ENCODE results near the gene CHPT1.
"Not testable (repeated sequence)": the region's sequence is repeated elsewhere in the genome, so short reads cannot be mapped to it uniquely, and the experiment has no call there.

The CHPT1 gene

DNA sequence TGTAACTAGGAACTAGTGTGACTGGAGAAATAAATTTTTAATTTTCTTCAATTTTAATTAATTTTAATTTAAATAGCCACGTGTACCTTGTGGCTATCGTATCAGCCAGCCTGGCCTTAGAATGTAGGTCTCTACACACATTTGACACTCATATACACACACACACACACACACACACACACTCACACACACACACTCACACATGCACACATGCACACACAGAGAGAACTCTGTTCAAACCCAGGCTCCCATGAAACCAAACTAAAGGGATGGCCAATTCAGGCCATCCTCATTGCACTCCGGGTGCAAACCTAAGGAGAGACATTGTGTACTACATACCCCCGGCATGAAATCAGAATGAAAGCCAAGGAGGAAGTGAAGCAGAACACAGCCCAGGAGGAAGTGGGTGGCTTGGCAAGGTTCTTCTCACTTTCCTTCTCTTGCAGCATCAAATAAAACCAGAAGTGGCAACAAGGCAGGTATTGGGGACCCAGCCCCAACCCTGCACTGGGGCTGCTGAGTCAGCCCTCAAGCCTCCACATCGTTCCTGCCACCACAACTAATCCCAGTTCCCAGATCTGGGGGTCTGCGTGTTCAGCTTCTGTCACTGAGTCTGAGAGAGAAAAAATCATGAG is 26.2 kb upstream of the CHPT1 start:
- FAIRE-seq (no peak), DNase-seq (ENCODE audit: insufficient read length, low spot score) (no peak)
- TF ChIP-seq, protein P1, sequence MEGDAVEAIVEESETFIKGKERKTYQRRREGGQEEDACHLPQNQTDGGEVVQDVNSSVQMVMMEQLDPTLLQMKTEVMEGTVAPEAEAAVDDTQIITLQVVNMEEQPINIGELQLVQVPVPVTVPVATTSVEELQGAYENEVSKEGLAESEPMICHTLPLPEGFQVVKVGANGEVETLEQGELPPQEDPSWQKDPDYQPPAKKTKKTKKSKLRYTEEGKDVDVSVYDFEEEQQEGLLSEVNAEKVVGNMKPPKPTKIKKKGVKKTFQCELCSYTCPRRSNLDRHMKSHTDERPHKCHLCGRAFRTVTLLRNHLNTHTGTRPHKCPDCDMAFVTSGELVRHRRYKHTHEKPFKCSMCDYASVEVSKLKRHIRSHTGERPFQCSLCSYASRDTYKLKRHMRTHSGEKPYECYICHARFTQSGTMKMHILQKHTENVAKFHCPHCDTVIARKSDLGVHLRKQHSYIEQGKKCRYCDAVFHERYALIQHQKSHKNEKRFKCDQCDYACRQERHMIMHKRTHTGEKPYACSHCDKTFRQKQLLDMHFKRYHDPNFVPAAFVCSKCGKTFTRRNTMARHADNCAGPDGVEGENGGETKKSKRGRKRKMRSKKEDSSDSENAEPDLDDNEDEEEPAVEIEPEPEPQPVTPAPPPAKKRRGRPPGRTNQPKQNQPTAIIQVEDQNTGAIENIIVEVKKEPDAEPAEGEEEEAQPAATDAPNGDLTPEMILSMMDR (IDR thresholded peaks at IDR 0.05; ENCODE audit: insufficient read depth, missing control alignments) = no peak

DNA sequence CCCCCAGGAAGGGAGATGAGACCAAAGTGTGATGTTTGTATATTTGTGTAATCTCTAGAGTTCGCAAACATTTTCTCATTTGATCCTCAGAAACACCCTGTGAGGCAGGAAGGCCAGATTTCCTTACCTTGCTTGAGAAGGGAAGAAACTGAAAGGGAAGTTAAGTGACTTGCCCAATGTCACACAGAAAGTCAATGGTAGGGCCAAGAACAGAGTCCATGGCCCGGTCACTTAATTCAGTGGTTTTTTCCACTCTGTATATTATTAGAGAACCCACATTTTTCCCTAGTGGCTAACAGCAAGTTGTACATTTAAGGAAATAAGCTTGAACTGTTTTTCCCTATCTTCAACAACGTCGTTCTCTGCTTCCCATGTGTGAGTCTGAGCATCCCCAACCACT is 25.6 kb upstream of the CHPT1 start:
- TF ChIP-seq, protein P1 (IDR thresholded peaks at IDR 0.05; ENCODE audit: insufficient read depth, missing control alignments) = no peak
- no peak for DNase-seq (ENCODE audit: insufficient read length, low spot score)
- no peak for FAIRE-seq

DNA sequence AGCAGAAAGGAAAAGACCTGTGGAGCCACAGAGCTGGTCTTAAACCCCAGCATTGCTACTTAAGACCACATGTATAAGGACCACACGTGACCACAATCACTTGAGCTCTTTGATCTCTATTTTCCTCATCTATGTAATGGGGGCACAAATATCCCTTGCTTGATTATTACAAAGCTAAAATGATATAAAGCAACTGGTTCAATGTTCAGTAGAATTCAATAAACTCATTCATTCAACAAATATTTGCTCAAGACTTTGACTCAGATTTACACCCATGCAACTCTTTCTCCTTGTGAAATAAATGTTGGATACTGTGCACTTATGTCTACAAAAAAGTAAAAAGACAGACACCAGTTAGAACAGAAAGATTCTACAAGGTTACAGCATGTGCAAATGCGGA is 21.9 kb upstream of the CHPT1 start:
- TF ChIP-seq, protein P1 (IDR thresholded peaks at IDR 0.05; ENCODE audit: insufficient read depth, missing control alignments) = no peak
- no peak for FAIRE-seq
- no peak for DNase-seq (ENCODE audit: insufficient read length, low spot score)

DNA sequence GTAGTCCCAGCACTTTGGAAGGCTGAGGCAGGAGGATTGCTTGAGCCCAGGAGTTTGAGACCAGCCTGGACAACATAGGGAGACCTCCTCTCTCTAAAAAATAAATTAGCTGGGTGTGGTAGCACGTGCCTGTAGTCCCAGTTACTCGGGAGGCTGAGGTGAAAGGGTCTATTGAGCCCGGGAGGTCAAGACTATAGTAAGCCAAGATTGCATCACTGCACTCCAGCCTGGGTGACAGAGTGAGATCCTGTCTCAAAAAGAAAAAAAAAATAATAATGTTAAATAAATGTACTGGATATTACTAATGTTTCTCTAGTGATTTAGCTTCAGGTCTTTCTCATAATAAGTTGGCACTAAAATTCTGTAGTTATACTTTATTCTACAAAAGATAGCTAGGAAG is 20.9 kb upstream of the CHPT1 start:
- not testable (repeated sequence) for FAIRE-seq; DNase-seq (ENCODE audit: insufficient read length, low spot score)

DNA sequence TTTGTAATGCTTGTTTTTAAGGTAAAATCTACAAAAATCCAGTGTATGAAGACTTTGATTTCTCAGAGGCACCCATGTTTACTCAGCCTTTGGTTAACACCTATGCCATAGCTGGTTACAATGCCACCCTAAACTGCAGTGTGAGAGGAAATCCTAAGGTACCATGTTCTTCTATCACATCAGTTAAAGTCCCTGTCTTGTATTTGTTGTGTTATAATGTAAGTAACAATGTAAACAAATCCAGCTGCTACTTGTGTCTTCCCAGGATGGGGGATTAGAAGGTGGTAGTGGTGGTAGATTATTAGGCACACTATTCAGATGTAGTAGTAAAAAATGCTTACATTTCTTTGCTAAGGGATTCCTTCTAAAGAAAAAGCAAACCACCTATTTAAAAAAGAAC is 19.4 kb upstream of the CHPT1 start:
- DNase-seq (ENCODE audit: insufficient read length, low spot score) = no peak
- no peak for FAIRE-seq
- TF ChIP-seq, protein P1 (IDR thresholded peaks at IDR 0.05; ENCODE audit: insufficient read depth, missing control alignments) = no peak

DNA sequence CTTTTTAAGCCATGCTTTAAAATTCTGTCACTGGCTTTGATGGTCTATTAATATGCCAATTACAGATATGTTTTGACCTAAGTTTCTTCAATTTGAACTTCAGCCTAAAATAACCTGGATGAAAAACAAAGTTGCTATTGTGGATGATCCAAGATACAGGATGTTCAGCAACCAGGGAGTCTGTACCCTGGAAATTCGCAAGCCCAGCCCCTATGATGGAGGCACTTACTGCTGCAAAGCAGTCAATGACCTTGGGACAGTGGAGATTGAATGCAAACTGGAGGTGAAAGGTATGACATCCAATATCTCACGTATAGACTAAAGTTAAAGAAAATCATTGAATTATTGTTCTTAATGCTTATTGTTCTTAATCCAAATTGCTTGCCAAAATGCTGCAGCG is 17.2 kb upstream of the CHPT1 start:
- no peak for DNase-seq (ENCODE audit: insufficient read length, low spot score)
- no peak for FAIRE-seq
- TF ChIP-seq, protein P1 (IDR thresholded peaks at IDR 0.05; ENCODE audit: insufficient read depth, missing control alignments) = no peak

DNA sequence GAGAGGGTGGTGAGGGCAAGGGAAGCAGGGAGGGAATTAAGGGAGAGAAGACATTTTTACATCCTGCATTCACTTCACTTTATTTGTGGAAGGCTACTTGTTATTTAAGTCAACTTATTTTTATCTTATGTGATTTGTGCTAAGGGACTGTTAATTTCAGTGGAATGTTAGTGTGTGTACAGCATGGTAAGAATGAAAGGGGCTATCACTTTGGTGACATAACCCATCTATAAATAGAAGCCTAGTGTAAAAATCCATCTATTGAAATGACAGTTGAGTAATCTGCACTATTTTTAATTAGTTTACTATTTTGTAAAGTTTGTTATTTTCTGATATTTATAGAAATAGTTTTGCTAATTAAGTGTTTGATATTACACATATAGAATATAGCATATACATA is 16.8 kb upstream of the CHPT1 start:
- DNase-seq (ENCODE audit: insufficient read length, low spot score) = no peak
- no peak for FAIRE-seq
- TF ChIP-seq, protein P1 (IDR thresholded peaks at IDR 0.05; ENCODE audit: insufficient read depth, missing control alignments) = no peak

DNA sequence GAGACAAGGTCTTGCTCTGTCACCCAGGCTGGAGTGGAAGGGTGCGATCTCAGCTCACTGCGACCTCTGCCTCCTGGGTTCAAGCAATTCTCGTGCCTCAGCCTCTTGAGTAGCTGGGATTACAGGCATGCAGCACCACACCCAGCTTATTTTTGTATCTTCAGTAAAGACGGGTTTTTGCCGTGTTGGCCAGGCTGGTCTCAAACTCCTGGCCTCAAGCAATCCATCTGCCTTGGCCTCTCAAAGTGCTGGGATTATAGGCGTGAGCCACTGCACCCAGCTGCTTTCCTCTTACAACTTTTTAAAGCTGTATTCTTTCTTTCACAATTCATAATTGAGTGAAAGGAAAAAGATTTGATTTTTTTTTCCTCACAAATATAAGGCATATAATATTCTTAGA is 15.8 kb upstream of the CHPT1 start:
- not testable (repeated sequence) for FAIRE-seq; DNase-seq (ENCODE audit: insufficient read length, low spot score)

Data from D721Med (cell line).